Measurements from ENCODE around the gene ETV3. TPM values are rescaled to one million over a fixed set of nuclear protein-coding genes. Genes with fewer than 3 reads are reported as not detected.

Gene ETV3
- total RNA-seq, 1 experiment from 2014 or later = 36.3 TPM

GRCh38 chr1:157124855-157125254 is 13.3 kb downstream of the ETV3 start:
- Histone ChIP-seq H3K23me2 (ENCODE audit: insufficient read length, low read depth, low read length, poor library complexity, severe bottlenecking) (no peaks in the 10 kb centered on the region), H2AFZ (ENCODE audit: low read length) (no peak overlapping the region), H4K8ac (replicated peaks; ENCODE audit: insufficient read length, low read depth, low read length) (no peak overlapping the region), H2BK15ac (ENCODE audit: low read depth, low read length) (no peak overlapping the region), H2BK12ac (ENCODE audit: insufficient read length, low read depth, low read length) (no peak overlapping the region), H3K23ac (ENCODE audit: insufficient read length, low read depth, low read length) (no peak overlapping the region), H3K9ac (ENCODE audit: extremely low read depth, insufficient read length, low read length) (no peak overlapping the region), H3K4ac (ENCODE audit: low read depth, low read length) (no peak overlapping the region), H2AK5ac (ENCODE audit: insufficient read length, low read length) (no peak overlapping the region), H4K5ac (ENCODE audit: insufficient read length, low read depth, low read length) (no peak overlapping the region), H3K4me1 (ENCODE audit: insufficient read depth, low read length) (no peaks in the 10 kb centered on the region), H3T11ph (ENCODE audit: low read length) (no peak overlapping the region), H4K91ac (ENCODE audit: insufficient read length, low read depth, low read length) (no peak overlapping the region), H3K79me1 (ENCODE audit: insufficient read depth, low read depth, low read length, poor library complexity, severe bottlenecking) (no peaks in the 10 kb centered on the region), H3K4me2 (ENCODE audit: insufficient read depth, insufficient read length, low read length) (no peak overlapping the region), H3K27me3 (ENCODE audit: insufficient read depth, low read length) (no peaks in the 10 kb centered on the region), H2BK5ac (ENCODE audit: insufficient read length, low read length) (no peak overlapping the region), H3K56ac (ENCODE audit: insufficient read length, low read depth, low read length) (no peak overlapping the region), H3K9me3 (ENCODE audit: control insufficient read depth, low read depth, low read length) (no peaks in the 10 kb centered on the region), H3K14ac (ENCODE audit: insufficient read depth, low read length) (no peak overlapping the region), H4K20me1 (ENCODE audit: control insufficient read depth, insufficient read depth, insufficient read length) (no peaks in the 10 kb centered on the region), H3K18ac (ENCODE audit: insufficient read length, low read depth, low read length) (no peak overlapping the region), H2BK120ac (ENCODE audit: low read depth, low read length, poor library complexity, severe bottlenecking) (no peak overlapping the region), H3K79me2 (ENCODE audit: insufficient read depth, low read length) (no peaks in the 10 kb centered on the region), H3K27ac (ENCODE audit: insufficient read length, low read depth, low read length) (no peak overlapping the region), H2BK20ac (ENCODE audit: low read depth, low read length, poor library complexity, severe bottlenecking) (no peak overlapping the region)
- no peak for DNase-seq
- Mint-ChIP-seq H3K27me3 (ENCODE audit: low read depth) (no peaks in the 10 kb centered on the region), H3K9me3 (no peaks in the 10 kb centered on the region), H3K36me3 (ENCODE audit: insufficient read depth in 1 of 3, low read depth in 3 of 3) (peaks cover 20 to 60% (median 55%) of the 10 kb centered on the region in 3 experiments; a peak in 6 of 7 replicates), H3K4me1 (peaks cover 17 to 22% of the 10 kb centered on the region in 2 experiments), H3K4me3 (no peak overlapping the region), H3K27ac (no peak overlapping the region; a peak in 1 of 7 replicates)
- peak; percentile 27; the same call in 1 of the 3 replicates for TF ChIP-seq CTCF (conservative IDR thresholded peaks at IDR 0.05)
- WGBS (ENCODE audit: extremely low coverage, insufficient read length, low lambda C conversion rate) = no CpG with 5 or more reads among the region's 7 CpGs
